ENCODE results near the gene KRTAP4-3. TPM values are rescaled to one million over a fixed set of nuclear protein-coding genes. Genes with fewer than 3 reads are reported as not detected.
A peak's percentile ranks its signal among the peaks of the same experiment; 100 is the strongest.

KRTAP4-3 gene
- total RNA-seq, 1 donor from 2014 or later: not detected

- Mint-ChIP-seq H3K27ac (no peak overlapping the region), H3K4me1 (no peaks in the 10 kb centered on the region), H3K4me3 (no peak overlapping the region), H3K36me3 (no peaks in the 10 kb centered on the region), H3K9me3 (peaks cover 2% of the 10 kb centered on the region), H3K27me3 (ENCODE audit: insufficient read depth, low read depth) (no peaks in the 10 kb centered on the region)
- no peaks in the 10 kb centered on the region for H4K20me1 ChIP-seq (ENCODE audit: low read depth)
- no peak overlapping the region for H3K4me2 ChIP-seq
- no peaks in the 10 kb centered on the region for H3K36me3 ChIP-seq
- no peaks in the 10 kb centered on the region for H3K79me2 ChIP-seq (ENCODE audit: low read depth)
- H3K4me1 ChIP-seq: no peaks in the 10 kb centered on the region
- H3F3A ChIP-seq (ENCODE audit: low read depth): no peaks in the 10 kb centered on the region
- H3K9me3 ChIP-seq (ENCODE audit: low read depth): peaks cover 5% of the 10 kb centered on the region
- H3K27me3 ChIP-seq: no peaks in the 10 kb centered on the region
- DNase-seq (ENCODE audit: low spot score): no peak
- H3K27ac ChIP-seq: no peak overlapping the region
- H3K4me3 ChIP-seq: no peak overlapping the region
- H2AFZ ChIP-seq (replicated peaks): peak overlapping the region; percentile 6
- TF ChIP-seq EZH2 (IDR thresholded peaks at IDR 0.05) (no peak), EZH2phosphoT487 (IDR thresholded peaks at IDR 0.05) (no peak)
- TF ChIP-seq, protein P1, sequence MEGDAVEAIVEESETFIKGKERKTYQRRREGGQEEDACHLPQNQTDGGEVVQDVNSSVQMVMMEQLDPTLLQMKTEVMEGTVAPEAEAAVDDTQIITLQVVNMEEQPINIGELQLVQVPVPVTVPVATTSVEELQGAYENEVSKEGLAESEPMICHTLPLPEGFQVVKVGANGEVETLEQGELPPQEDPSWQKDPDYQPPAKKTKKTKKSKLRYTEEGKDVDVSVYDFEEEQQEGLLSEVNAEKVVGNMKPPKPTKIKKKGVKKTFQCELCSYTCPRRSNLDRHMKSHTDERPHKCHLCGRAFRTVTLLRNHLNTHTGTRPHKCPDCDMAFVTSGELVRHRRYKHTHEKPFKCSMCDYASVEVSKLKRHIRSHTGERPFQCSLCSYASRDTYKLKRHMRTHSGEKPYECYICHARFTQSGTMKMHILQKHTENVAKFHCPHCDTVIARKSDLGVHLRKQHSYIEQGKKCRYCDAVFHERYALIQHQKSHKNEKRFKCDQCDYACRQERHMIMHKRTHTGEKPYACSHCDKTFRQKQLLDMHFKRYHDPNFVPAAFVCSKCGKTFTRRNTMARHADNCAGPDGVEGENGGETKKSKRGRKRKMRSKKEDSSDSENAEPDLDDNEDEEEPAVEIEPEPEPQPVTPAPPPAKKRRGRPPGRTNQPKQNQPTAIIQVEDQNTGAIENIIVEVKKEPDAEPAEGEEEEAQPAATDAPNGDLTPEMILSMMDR (IDR thresholded peaks at IDR 0.05): no peak
- H3K9ac ChIP-seq: no peak overlapping the region
Observed at GRCh38 chr17:41133880-41134735, 33.9 kb downstream of the KRTAP4-3 start.

DNA sequence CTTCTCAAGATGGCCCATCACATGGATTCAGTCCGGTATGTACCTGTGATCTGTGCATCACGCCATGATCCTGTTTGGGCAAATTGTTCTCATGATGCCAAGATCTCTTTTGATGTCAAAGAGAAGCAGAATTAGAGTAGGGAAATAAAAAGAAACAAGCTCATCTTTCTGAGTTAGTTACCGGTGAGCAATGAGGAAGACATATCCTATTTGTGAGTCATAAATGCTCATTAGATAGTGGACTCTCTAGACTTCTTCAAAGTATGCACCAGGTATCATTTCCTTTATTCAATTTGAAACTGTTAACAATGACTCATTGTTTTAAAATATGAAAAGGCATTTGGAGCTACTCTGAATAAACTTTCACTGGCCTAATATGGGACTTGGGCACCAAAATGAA lies 36.0 kb downstream of the KRTAP4-3 start:
- H3K79me2 ChIP-seq (ENCODE audit: low read depth): no peaks in the 10 kb centered on the region
- H3K4me1 Mint-ChIP-seq: no peaks in the 10 kb centered on the region
- no peak overlapping the region for H3K4me3 Mint-ChIP-seq
- no peaks in the 10 kb centered on the region for H4K20me1 ChIP-seq (ENCODE audit: low read depth)
- peaks cover 2% of the 10 kb centered on the region for H3K9me3 ChIP-seq (ENCODE audit: low read depth)
- H3K27me3 Mint-ChIP-seq (ENCODE audit: insufficient read depth, low read depth): no peaks in the 10 kb centered on the region
- no peaks in the 10 kb centered on the region for H3K36me3 ChIP-seq
- no peak overlapping the region for H3K27ac ChIP-seq
- H3K4me1 ChIP-seq: no peaks in the 10 kb centered on the region
- H3K36me3 Mint-ChIP-seq: no peaks in the 10 kb centered on the region
- no peak for DNase-seq (ENCODE audit: low spot score)
- no peak overlapping the region for H2AFZ ChIP-seq (replicated peaks)
- no peaks in the 10 kb centered on the region for H3K9me3 Mint-ChIP-seq
- no peaks in the 10 kb centered on the region for H3K27me3 ChIP-seq
- H3K27ac Mint-ChIP-seq: no peak overlapping the region
- no peak overlapping the region for H3K4me2 ChIP-seq
- no peak for TF ChIP-seq EZH2phosphoT487 (IDR thresholded peaks at IDR 0.05)
- no peak for TF ChIP-seq EZH2 (IDR thresholded peaks at IDR 0.05)
- TF ChIP-seq, protein P1 (IDR thresholded peaks at IDR 0.05): no peak
- H3K9ac ChIP-seq: no peak overlapping the region
- no peaks in the 10 kb centered on the region for H3F3A ChIP-seq (ENCODE audit: low read depth)
- H3K4me3 ChIP-seq: no peak overlapping the region

GRCh38 chr17:41127371-41127770 lies 40.6 kb downstream of the KRTAP4-3 start:
- no peaks in the 10 kb centered on the region for H3K36me3 ChIP-seq
- Mint-ChIP-seq H3K27me3 (ENCODE audit: insufficient read depth, low read depth) (peaks cover 2% of the 10 kb centered on the region), H3K36me3 (no peaks in the 10 kb centered on the region), H3K4me3 (no peak overlapping the region), H3K27ac (no peak overlapping the region), H3K4me1 (peaks cover 5% of the 10 kb centered on the region), H3K9me3 (no peaks in the 10 kb centered on the region)
- H3K9ac ChIP-seq: no peak overlapping the region
- H3K4me1 ChIP-seq: no peaks in the 10 kb centered on the region
- no peaks in the 10 kb centered on the region for H3K9me3 ChIP-seq (ENCODE audit: low read depth)
- H3K27ac ChIP-seq: no peak overlapping the region
- no peak overlapping the region for H2AFZ ChIP-seq (replicated peaks)
- no peaks in the 10 kb centered on the region for H3K79me2 ChIP-seq (ENCODE audit: low read depth)
- no peaks in the 10 kb centered on the region for H3K27me3 ChIP-seq
- no peak overlapping the region for H3K4me3 ChIP-seq
- TF ChIP-seq EZH2phosphoT487 (IDR thresholded peaks at IDR 0.05) (no peak), EZH2 (IDR thresholded peaks at IDR 0.05) (no peak)
- TF ChIP-seq, protein P1 (IDR thresholded peaks at IDR 0.05): no peak
- DNase-seq (ENCODE audit: low spot score): no peak
- no peaks in the 10 kb centered on the region for H4K20me1 ChIP-seq (ENCODE audit: low read depth)
- no peaks in the 10 kb centered on the region for H3F3A ChIP-seq (ENCODE audit: low read depth)
- H3K4me2 ChIP-seq: no peak overlapping the region
